Measurements from ENCODE around the gene IGSF22.

- TF ChIP-seq POLR2A (IDR thresholded peaks at IDR 0.05; ENCODE audit: low read length) (no peak), GATA1 (IDR thresholded peaks at IDR 0.05; ENCODE audit: low read depth, low read length) (no peak)
Measured at GRCh38 chr11:18699269-18699596, 26.8 kb downstream of the IGSF22 start.

All from erythroblast (primary cell).